ENCODE data around the gene MTMR2.

DNA sequence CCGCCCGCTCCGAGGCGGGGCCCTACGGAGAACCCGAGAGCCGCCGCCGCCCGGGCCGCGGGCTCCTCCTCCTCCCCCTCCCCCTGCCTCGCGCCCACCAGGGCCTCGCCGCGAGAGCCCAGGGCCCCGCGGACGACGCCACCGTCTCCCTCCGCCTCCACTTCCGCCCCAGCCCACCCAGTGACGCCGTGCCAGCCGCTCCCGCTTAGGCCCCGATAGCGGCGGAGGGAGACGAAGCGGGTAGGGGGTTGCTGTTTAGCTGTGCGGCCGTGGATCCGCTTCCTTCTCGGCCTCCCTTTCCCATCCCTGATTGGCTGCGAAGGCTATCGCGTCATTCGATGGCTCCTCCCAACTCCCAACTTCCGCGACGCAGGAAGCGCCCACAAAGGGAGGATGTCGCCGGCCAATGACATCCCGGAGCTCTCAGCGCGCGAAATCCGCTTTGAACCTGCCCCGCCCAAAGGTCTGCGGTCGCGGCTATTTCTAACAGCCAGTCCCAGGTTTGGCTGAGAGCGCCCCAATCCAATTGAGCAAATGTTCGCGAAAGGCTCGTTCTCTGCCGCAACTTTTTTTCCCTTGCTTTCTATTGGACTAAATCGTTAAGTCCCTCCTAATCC, 134.3 kb downstream of the MTMR2 start, which contains the start of gene FAM76B:
- TF ChIP-seq POLR2A (IDR thresholded peaks at IDR 0.05; ENCODE audit: low read length) (no peak), GATA1 (IDR thresholded peaks at IDR 0.05; ENCODE audit: low read depth, low read length) (no peak)
